Measurements from ENCODE around the gene CHCHD3. TPM values are rescaled to one million over a fixed set of nuclear protein-coding genes. Genes with fewer than 3 reads are reported as not detected.

Gene CHCHD3
- total and polyA plus RNA-seq, 12 donors: 12.3 to 113 (median 54.2) TPM

- Histone ChIP-seq H3K9me3 (replicated peaks in 1 of 3) (no peaks in the 10 kb centered on the region), H3K27me3 (no peaks in the 10 kb centered on the region), H3K4me3 (no peak overlapping the region), H3K36me3 (replicated peaks in 1 of 2) (no peaks in the 10 kb centered on the region), H3K4me1 (replicated peaks in 1 of 2) (peaks cover 0 to 6% of the 10 kb centered on the region in 2 donors), H3K27ac (no peak overlapping the region)
- TF ChIP-seq CTCF (IDR thresholded peaks at IDR 0.05): no peak
- TF ChIP-seq POLR2A (IDR thresholded peaks at IDR 0.05): no peak
- DNase-seq: no peak
- intact Hi-C loops (cut with DNase I): no loop called here
- WGBS, 4 donors: 93 to 97% (median 94%) methylated on average over 4 of the region's 4 CpGs
These were observed 219.8 kb downstream of the CHCHD3 start for GRCh38 chr7:132861940-132862554.

DNA sequence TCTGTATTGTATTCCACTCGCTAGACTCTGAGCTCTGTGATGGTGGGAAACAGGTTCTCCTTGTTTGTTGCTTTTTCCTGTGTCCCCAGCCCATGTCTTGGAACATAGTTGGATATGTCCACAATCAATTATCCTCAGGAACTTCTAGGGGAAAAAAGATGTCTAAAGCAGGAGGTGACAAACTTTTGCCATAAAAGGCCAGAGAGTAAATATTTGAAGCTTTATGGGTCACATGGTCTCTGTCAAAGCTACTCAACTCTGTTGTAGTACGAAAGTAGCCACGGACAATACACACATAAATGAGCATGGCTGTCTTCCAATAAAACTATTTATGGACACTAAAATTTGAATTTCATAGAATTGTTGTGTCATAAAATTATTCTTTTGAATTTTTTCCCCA, 220.5 kb downstream of the CHCHD3 start:
- H3K4me1 ChIP-seq (replicated peaks in 1 of 2): peaks cover 0 to 6% of the 10 kb centered on the region in 2 donors
- no peak overlapping the region for H3K4me3 ChIP-seq
- no peaks in the 10 kb centered on the region for H3K36me3 ChIP-seq (replicated peaks in 1 of 2)
- H3K27ac ChIP-seq: no peak overlapping the region
- no peaks in the 10 kb centered on the region for H3K9me3 ChIP-seq (replicated peaks in 1 of 3)
- no peak for DNase-seq
- 92 to 97% (median 96%) methylated on average over 3 of the region's 3 CpGs for WGBS, 4 donors
- TF ChIP-seq POLR2A (IDR thresholded peaks at IDR 0.05): no peak
- TF ChIP-seq CTCF (IDR thresholded peaks at IDR 0.05): no peak
- intact Hi-C loops (cut with DNase I): no loop called here
- no peaks in the 10 kb centered on the region for H3K27me3 ChIP-seq

DNA sequence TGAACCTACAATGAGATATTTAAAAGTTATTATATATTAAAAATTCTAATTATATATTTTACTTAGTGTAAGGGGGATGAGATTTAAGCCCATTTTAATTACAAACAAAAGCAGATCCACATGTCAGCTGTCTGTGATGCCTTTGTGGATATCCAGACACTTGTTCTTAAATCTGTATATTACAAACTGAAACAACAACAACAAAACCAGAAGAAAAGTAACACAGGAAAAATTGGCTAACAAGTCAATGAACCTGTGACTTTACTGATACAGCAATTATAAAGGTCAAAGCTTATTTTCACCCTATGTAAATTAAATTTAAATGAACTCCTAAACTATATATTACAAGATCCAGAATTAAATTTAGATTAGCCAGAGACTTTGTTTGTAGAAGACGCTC, 222.7 kb downstream of the CHCHD3 start:
- Histone ChIP-seq H3K4me3 (no peak overlapping the region), H3K9me3 (replicated peaks in 1 of 3) (no peaks in the 10 kb centered on the region), H3K36me3 (replicated peaks in 1 of 2) (no peaks in the 10 kb centered on the region), H3K27ac (no peak overlapping the region), H3K27me3 (no peaks in the 10 kb centered on the region), H3K4me1 (replicated peaks in 1 of 2) (no peaks in the 10 kb centered on the region)
- TF ChIP-seq POLR2A (IDR thresholded peaks at IDR 0.05): no peak
- intact Hi-C loops (cut with DNase I): no loop called here
- WGBS, 4 donors: 33 to 60% (median 51%) methylated on average over 1 of the region's 1 CpG
- DNase-seq: no peak

GRCh38 chr7:132858760-132859159, 223.1 kb downstream of the CHCHD3 start:
- no peaks in the 10 kb centered on the region for H3K4me1 ChIP-seq (replicated peaks in 1 of 2)
- DNase-seq: no peak
- WGBS, 4 donors: 93 to 97% (median 95%) methylated on average over 4 of the region's 4 CpGs
- H3K9me3 ChIP-seq (replicated peaks in 1 of 3): no peaks in the 10 kb centered on the region
- no peaks in the 10 kb centered on the region for H3K36me3 ChIP-seq (replicated peaks in 1 of 2)
- H3K4me3 ChIP-seq: no peak overlapping the region
- TF ChIP-seq CTCF (IDR thresholded peaks at IDR 0.05) (no peak), POLR2A (IDR thresholded peaks at IDR 0.05) (no peak)
- no peak overlapping the region for H3K27ac ChIP-seq
- intact Hi-C loops (cut with DNase I): no loop called here
- no peaks in the 10 kb centered on the region for H3K27me3 ChIP-seq

- Histone ChIP-seq H3K9me3 (replicated peaks in 1 of 3) (no peaks in the 10 kb centered on the region), H3K4me1 (replicated peaks in 1 of 2) (no peaks in the 10 kb centered on the region), H3K36me3 (replicated peaks in 1 of 2) (no peaks in the 10 kb centered on the region), H3K4me3 (no peak overlapping the region), H3K27me3 (no peaks in the 10 kb centered on the region), H3K27ac (no peak overlapping the region)
- no peak for DNase-seq
- intact Hi-C loops (cut with DNase I): no loop called here
- 89 to 93% (median 91%) methylated on average over 2 of the region's 2 CpGs for WGBS, 4 donors
- TF ChIP-seq POLR2A (IDR thresholded peaks at IDR 0.05): no peak
- TF ChIP-seq CTCF (IDR thresholded peaks at IDR 0.05): no peak
These were observed 223.6 kb downstream of the CHCHD3 start for GRCh38 chr7:132858251-132858650.
